ENCODE results near the gene TRIP4. TPM values are rescaled to one million over a fixed set of nuclear protein-coding genes. Genes with fewer than 3 reads are reported as not detected.
A peak's percentile ranks its signal among the peaks of the same experiment; 100 is the strongest.

TRIP4 gene
- total and polyA plus RNA-seq, 9 of the 15 experiments (the other 6 are each of a cell fraction or from before 2014, with no cell fraction given): 7.6 to 23.3 (median 16.7) TPM

- no peak for TF ChIP-seq ZNF280B (CRISPR knock-in tag; IDR thresholded peaks at IDR 0.05)
- TF ChIP-seq MCM5 (IDR thresholded peaks at IDR 0.05; ENCODE audit: low read depth): no peak
- no peak for TF ChIP-seq FOXJ3 (CRISPR knock-in tag; IDR thresholded peaks at IDR 0.05)
- TF ChIP-seq ATF6 (CRISPR knock-in tag; IDR thresholded peaks at IDR 0.05): no peak
- no peak for TF ChIP-seq CEBPG (CRISPR knock-in tag; IDR thresholded peaks at IDR 0.05)
- TF ChIP-seq CEBPG (tag; conservative IDR thresholded peaks at IDR 0.05 in 1 of 2, IDR thresholded peaks at IDR 0.05 in 1 of 2): no peak
- peak; percentile 71 for TF ChIP-seq PCBP1 (IDR thresholded peaks at IDR 0.05; ENCODE audit: low read depth, low read length, poor library complexity, severe bottlenecking)
- TF ChIP-seq MCM3 (IDR thresholded peaks at IDR 0.05): no peak
- TF ChIP-seq HES1 (IDR thresholded peaks at IDR 0.05; ENCODE audit: low read depth): no peak
- no peak for TF ChIP-seq HNRNPK (IDR thresholded peaks at IDR 0.05; ENCODE audit: low read depth, low read length, poor library complexity, severe bottlenecking)
- peak; percentile 56; the same call in 1 of the 2 replicates for TF ChIP-seq HDAC2 (IDR thresholded peaks at IDR 0.05)
- 0 out of 2 replicates have a peak, but pooled peaks have one; percentile 9 for TF ChIP-seq PYGO2 (tag; IDR thresholded peaks at IDR 0.05)
- 0 out of 2 replicates have a peak, but pooled peaks have one; percentile 22 for TF ChIP-seq ARID3A (IDR thresholded peaks at IDR 0.05; ENCODE audit: borderline replicate concordance, low read depth, low read length)
- peak; percentile 89 for TF ChIP-seq ZSCAN29 (IDR thresholded peaks at IDR 0.05)
- no peak for TF ChIP-seq DIDO1 (tag; IDR thresholded peaks at IDR 0.05; ENCODE audit: low read depth)
- no peak for TF ChIP-seq ZNF518B (CRISPR knock-in tag; IDR thresholded peaks at IDR 0.05)
- TF ChIP-seq SREBF1 (IDR thresholded peaks at IDR 0.05; ENCODE audit: borderline replicate concordance, low read depth, low read length): no peak
- TF ChIP-seq SOX6 (IDR thresholded peaks at IDR 0.05): peak; percentile 64
These were observed 72.6 kb downstream of the TRIP4 start, which contains the start of gene ZNF609 (continued) for GRCh38 chr15:64460206-64460723.

Data from K562 (cell line).